Progenitor cell of endocrine pancreas (in vitro differentiated cells): Measurements from ENCODE around the gene HMGCLL1. TPM values are rescaled to one million over a fixed set of nuclear protein-coding genes. Genes with fewer than 3 reads are reported as not detected.
A peak's percentile ranks its signal among the peaks of the same experiment; 100 is the strongest.

Experiments used
- DNase-seq: peaks from one replicate; pipeline ENCODE4 v3.0.0; 2021; ENCODE audit warnings: low spot score; ENCODE audit not compliant: unreplicated experiment
- H3K27ac Mint-ChIP-seq: 2 replicates; pipeline ENCODE4 v1.8.0; 2021; ENCODE audit warnings: mild to moderate bottlenecking, moderate library complexity, mixed read lengths
- H3K27me3 Mint-ChIP-seq: 2 replicates; pipeline ENCODE4 v1.8.0; 2021; ENCODE audit warnings: mixed read lengths
- H3K36me3 Mint-ChIP-seq: 2 replicates; pipeline ENCODE4 v1.8.0; 2022; ENCODE audit warnings: mixed read lengths; ENCODE audit not compliant: insufficient read depth
- H3K4me1 Mint-ChIP-seq: 2 replicates; pipeline ENCODE4 v1.8.0; 2021; ENCODE audit warnings: low read depth, mixed read lengths
- H3K4me3 Mint-ChIP-seq: 2 replicates; pipeline ENCODE4 v1.8.0; 2021; ENCODE audit warnings: low read depth, mild to moderate bottlenecking, moderate library complexity, mixed read lengths
- H3K9me3 Mint-ChIP-seq: 2 replicates; pipeline ENCODE4 v1.8.0; 2021; ENCODE audit warnings: low read depth, mixed read lengths
- CTCF ChIP-seq: fragments of 200-600 bp; sonication (generic); IDR thresholded peaks from one replicate; pipeline ENCODE4 v1.5.0; 2021; ENCODE audit warnings: antibody characterized with exemption, mild to moderate bottlenecking; ENCODE audit not compliant: unreplicated experiment
- total RNA-seq: library from RNA; stranded (reverse); gene quantifications from 2 replicates; pipeline ENCODE4 v1.2.1, GENCODE V29; 2021

HMGCLL1 gene
- total RNA-seq, 1 donor from 2014 or later, result 0.96 TPM

GRCh38 chr6:55536391-55536956, 42.5 kb downstream of the HMGCLL1 start:
- no peak overlapping the region for H3K4me3 Mint-ChIP-seq
- no peak overlapping the region for H3K27ac Mint-ChIP-seq
- H3K9me3 Mint-ChIP-seq, result no peaks in the 10 kb centered on the region
- DNase-seq, result no peak
- H3K4me1 Mint-ChIP-seq, result no peaks in the 10 kb centered on the region
- no peaks in the 10 kb centered on the region for H3K27me3 Mint-ChIP-seq
- no peak for TF ChIP-seq CTCF
- no peaks in the 10 kb centered on the region for H3K36me3 Mint-ChIP-seq

- TF ChIP-seq CTCF, result no peak
- H3K27ac Mint-ChIP-seq, result no peak overlapping the region
- H3K36me3 Mint-ChIP-seq, result no peaks in the 10 kb centered on the region
- H3K4me1 Mint-ChIP-seq, result no peaks in the 10 kb centered on the region
- H3K9me3 Mint-ChIP-seq, result no peaks in the 10 kb centered on the region
- H3K4me3 Mint-ChIP-seq, result no peak overlapping the region
- no peaks in the 10 kb centered on the region for H3K27me3 Mint-ChIP-seq
- DNase-seq, result no peak
These were observed 47.5 kb downstream of the HMGCLL1 start for GRCh38 chr6:55531496-55531895.

GRCh38 chr6:55530931-55531330, 48.1 kb downstream of the HMGCLL1 start:
- Mint-ChIP-seq H3K27me3 (no peaks in the 10 kb centered on the region), H3K27ac (no peak overlapping the region), H3K9me3 (no peaks in the 10 kb centered on the region), H3K4me3 (no peak overlapping the region), H3K4me1 (no peaks in the 10 kb centered on the region), H3K36me3 (no peaks in the 10 kb centered on the region)
- no peak for DNase-seq
- TF ChIP-seq CTCF, result no peak

GRCh38 chr6:55528624-55529023, 50.4 kb downstream of the HMGCLL1 start:
- H3K27me3 Mint-ChIP-seq, result no peaks in the 10 kb centered on the region
- H3K4me1 Mint-ChIP-seq, result no peaks in the 10 kb centered on the region
- no peak overlapping the region for H3K4me3 Mint-ChIP-seq
- no peaks in the 10 kb centered on the region for H3K9me3 Mint-ChIP-seq
- no peaks in the 10 kb centered on the region for H3K36me3 Mint-ChIP-seq
- no peak overlapping the region for H3K27ac Mint-ChIP-seq
- no peak for DNase-seq
- TF ChIP-seq CTCF, result peak; percentile 44

- Mint-ChIP-seq H3K27me3 (no peaks in the 10 kb centered on the region), H3K36me3 (no peaks in the 10 kb centered on the region), H3K27ac (no peak overlapping the region), H3K9me3 (no peaks in the 10 kb centered on the region), H3K4me1 (peaks cover 9% of the 10 kb centered on the region), H3K4me3 (no peak overlapping the region)
- TF ChIP-seq CTCF, result no peak
- no peak for DNase-seq
These were observed 54.6 kb downstream of the HMGCLL1 start for GRCh38 chr6:55524441-55524840.
